GM12878 (cell line): ENCODE measurements around the gene NIPAL4.

Experiments used
- BACH1 ChIP-seq: fragments of 450-650 bp; IDR thresholded peaks from 2 replicates; pipeline ENCODE4 v1.6.1; 2017; ENCODE audit warnings: mild to moderate bottlenecking, borderline replicate concordance
- BHLHE40 ChIP-seq, 2 experiments: fragments of 450-650 bp in 1 of 2; IDR thresholded peaks; 2 replicates each; pipeline ENCODE4 v1.6.1; 2011 to 2017; ENCODE audit warnings: low read depth in 2 of 2, borderline replicate concordance in 1 of 2, improper control_type of control experiment in 1 of 2, low read length in 1 of 2, mild to moderate bottlenecking in 1 of 2
- CEBPB ChIP-seq, 2 experiments: fragments of 150-350 bp in 1 of 2; IDR thresholded peaks; 2 replicates each; pipeline ENCODE4 v1.6.1; 2012 to 2014; ENCODE audit warnings: low read depth in 2 of 2, low read length in 2 of 2, borderline replicate concordance in 1 of 2, inconsistent platforms in 1 of 2
- CHD4 ChIP-seq: fragments of 200-600 bp; sonication (generic); IDR thresholded peaks from 2 replicates; pipeline ENCODE4 v1.6.1; 2016; ENCODE audit warnings: mild to moderate bottlenecking
- CTCF ChIP-seq, 3 experiments: IDR thresholded peaks in 2 of 3; conservative IDR thresholded peaks in 1 of 3; 2 replicates each; pipeline ENCODE4 v1.5.1; 2011; ENCODE audit warnings: low read depth in 3 of 3, low read length in 3 of 3, mild to moderate bottlenecking in 3 of 3, control low read depth in 2 of 3, moderate library complexity in 2 of 3, inconsistent platforms in 1 of 3, mixed read lengths in 1 of 3; ENCODE audit not compliant: control insufficient read depth in 2 of 3, insufficient read depth in 1 of 3; ENCODE audit errors: extremely low read depth in 1 of 3
- EP300 ChIP-seq, 2 experiments: fragments of 150-350 bp in 1 of 2; IDR thresholded peaks; 2 replicates each; pipeline ENCODE4 v1.6.1; 2011 to 2012; ENCODE audit warnings: low read depth in 2 of 2, low read length in 2 of 2, borderline replicate concordance in 1 of 2, improper control_type of control experiment in 1 of 2, inconsistent platforms in 1 of 2; ENCODE audit not compliant: control insufficient read depth in 1 of 2
- EZH2 ChIP-seq: IDR thresholded peaks from 2 replicates; pipeline ENCODE4 v1.6.1; 2012; ENCODE audit warnings: low read depth, mild to moderate bottlenecking, control low read depth, inconsistent platforms, low read length, borderline replicate concordance; ENCODE audit not compliant: control insufficient read depth
- SRF ChIP-seq, 2 experiments: IDR thresholded peaks; 2 replicates each; pipeline ENCODE4 v1.6.1; 2011; ENCODE audit warnings: low read depth in 2 of 2, low read length in 2 of 2, mild to moderate bottlenecking in 1 of 2, moderate library complexity in 1 of 2
- ZSCAN29 ChIP-seq: fragments of 450-650 bp; IDR thresholded peaks from 2 replicates; pipeline ENCODE4 v1.6.1; 2017; ENCODE audit warnings: mild to moderate bottlenecking, moderate library complexity

- TF ChIP-seq CTCF (IDR thresholded peaks at IDR 0.05 in 2 of 3, conservative IDR thresholded peaks at IDR 0.05 in 1 of 3; ENCODE audit: control insufficient read depth in 2 of 3, extremely low read depth in 1 of 3, insufficient read depth in 1 of 3, low read depth in 3 of 3, low read length in 3 of 3): no peak
- no peak for TF ChIP-seq EZH2
- TF ChIP-seq CHD4: no peak
- no peak for TF ChIP-seq SRF (IDR thresholded peaks at IDR 0.05; ENCODE audit: low read depth in 2 of 2, low read length in 2 of 2)
- no peak for TF ChIP-seq BHLHE40 (IDR thresholded peaks at IDR 0.05; ENCODE audit: borderline replicate concordance in 1 of 2, low read depth in 2 of 2, low read length in 1 of 2)
- TF ChIP-seq ZSCAN29: no peak
- no peak for TF ChIP-seq EP300 (IDR thresholded peaks at IDR 0.05; ENCODE audit: borderline replicate concordance in 1 of 2, control insufficient read depth in 1 of 2, low read depth in 2 of 2, low read length in 2 of 2)
- TF ChIP-seq BACH1: no peak
- TF ChIP-seq CEBPB (IDR thresholded peaks at IDR 0.05; ENCODE audit: borderline replicate concordance in 1 of 2, low read depth in 2 of 2, low read length in 2 of 2): no peak
Observed at GRCh38 chr5:157479612-157480510, 19.8 kb downstream of the NIPAL4 start.
